ENCODE measurements around the gene ACAD11.

The ACAD11 gene

DNA sequence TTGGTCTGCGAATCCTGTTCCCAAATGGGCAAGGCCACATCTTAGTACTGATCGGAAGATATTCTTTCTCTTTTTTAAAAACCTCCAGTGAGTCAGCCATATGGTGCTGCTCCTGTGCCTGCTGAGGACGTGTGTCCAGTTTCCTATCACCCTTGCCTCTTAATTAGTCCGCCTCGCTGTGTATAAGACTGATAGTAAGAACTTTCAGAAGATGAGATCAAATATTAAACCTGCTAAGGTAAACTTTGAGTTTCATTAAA, 1.1 kb upstream of the ACAD11 start:
- Histone ChIP-seq H3K36me3 (ENCODE audit: control insufficient read depth in 1 of 2, insufficient read depth in 2 of 2, low read length in 2 of 2) (no peaks in the 10 kb centered on the region), H2AFZ (ENCODE audit: insufficient read depth, low read length, poor library complexity) (peak overlapping the region; percentile 99), H4K12ac (ENCODE audit: low read depth, low read length) (peak overlapping the region; percentile 99), H2AK5ac (ENCODE audit: low read length) (no peak overlapping the region), H3K4ac (ENCODE audit: low read depth, low read length) (peak overlapping the region; percentile 95), H3K9ac (ENCODE audit: low read length) (peak overlapping the region; percentile 89), H3K4me3 (ENCODE audit: low read depth, low read length) (peak overlapping the region; percentile 98), H3K79me1 (ENCODE audit: low read length) (peaks cover 8% of the 10 kb centered on the region), H3K79me2 (ENCODE audit: control insufficient read depth, insufficient read depth, low read length, poor library complexity) (peaks cover 5% of the 10 kb centered on the region), H3K27me3 (ENCODE audit: insufficient read depth, low read length) (no peaks in the 10 kb centered on the region), H3K14ac (ENCODE audit: low read length) (peak overlapping the region; percentile 100), H3K9me3 (ENCODE audit: insufficient read depth, low read depth, low read length) (no peaks in the 10 kb centered on the region), H2BK120ac (ENCODE audit: insufficient read depth, low read length, poor library complexity) (peak overlapping the region; percentile 95), H2BK5ac (ENCODE audit: low read depth, low read length, poor library complexity) (no peak overlapping the region), H2BK12ac (ENCODE audit: low read length) (no peak overlapping the region), H3K27ac (ENCODE audit: low read depth, low read length) (no peak overlapping the region), H4K8ac (ENCODE audit: low read depth, low read length) (peak overlapping the region; percentile 100), H4K91ac (ENCODE audit: low read depth, low read length) (peak overlapping the region; percentile 95), H3K4me1 (ENCODE audit: control insufficient read depth in 1 of 2, insufficient read depth in 2 of 2, low read length in 2 of 2) (peaks cover 0 to 2% of the 10 kb centered on the region in 2 experiments), H3K4me2 (ENCODE audit: low read length) (peak overlapping the region; percentile 100), H3K18ac (ENCODE audit: low read length) (peak overlapping the region; percentile 99), H3K23ac (ENCODE audit: low read length) (no peak overlapping the region)
- DNase-seq, result no peak
- no CpG with 5 or more reads among the region's 5 CpGs for WGBS (ENCODE audit: extremely low coverage, insufficient coverage, insufficient read length)

DNA sequence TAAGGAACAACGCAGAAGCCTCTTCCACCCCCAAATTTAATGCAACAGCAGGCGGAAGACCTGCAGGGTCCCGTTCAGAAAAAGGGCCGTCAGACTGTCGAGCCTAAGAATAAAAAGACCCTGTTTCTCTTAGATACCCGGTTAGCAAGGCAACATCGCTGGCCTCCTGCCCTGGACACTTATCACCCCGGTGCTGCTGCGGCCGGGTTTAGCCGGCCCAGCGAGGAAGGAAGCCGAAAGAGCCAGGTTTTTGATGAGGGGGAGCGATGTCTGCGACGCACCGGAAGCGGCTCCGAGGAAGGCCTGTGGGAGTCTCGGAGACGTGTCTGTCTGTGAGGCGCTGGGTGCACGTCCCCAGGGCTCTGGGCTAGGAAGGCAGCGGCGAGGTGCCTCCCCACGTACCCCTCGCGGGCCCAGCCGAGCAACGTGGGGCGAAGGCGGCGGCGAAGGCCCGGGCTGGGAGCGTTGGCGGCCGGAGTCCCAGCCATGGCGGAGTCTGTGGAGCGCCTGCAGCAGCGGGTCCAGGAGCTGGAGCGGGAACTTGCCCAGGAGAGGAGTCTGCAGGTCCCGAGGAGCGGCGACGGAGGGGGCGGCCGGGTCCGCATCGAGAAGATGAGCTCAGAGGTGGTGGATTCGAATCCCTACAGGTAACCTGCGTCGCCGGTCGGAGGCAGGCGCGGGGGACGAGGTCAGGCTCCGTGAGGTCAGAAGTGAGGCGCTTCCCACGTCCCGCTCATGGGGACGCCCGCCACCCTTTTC, 622 bp upstream of the ACAD11 start, which contains the start of gene UBA5:
UBA5 (plus strand) TSS at position 278 of the 759 bp plus-strand sequence; CDS start at position 487, 209 bp downstream.
- peak; percentile 30 to 66 for DNase-seq
- Histone ChIP-seq H2AFZ (ENCODE audit: insufficient read depth, low read length, poor library complexity) (peak within 1 kb of the TSS; percentile 99), H3K4me3 (ENCODE audit: low read depth, low read length) (peak within 1 kb of the TSS; percentile 98), H4K8ac (ENCODE audit: low read depth, low read length) (peak within 1 kb of the TSS; percentile 100), H3K14ac (ENCODE audit: low read length) (peak within 1 kb of the TSS; percentile 100), H3K18ac (ENCODE audit: low read length) (peak within 1 kb of the TSS; percentile 99), H3K27ac (ENCODE audit: low read depth, low read length) (peak within 1 kb of the TSS; percentile 74), H3K9me3 (ENCODE audit: insufficient read depth, low read depth, low read length) (no peaks in the 10 kb centered on the region), H3K27me3 (ENCODE audit: insufficient read depth, low read length) (no peaks in the 10 kb centered on the region), H3K36me3 (ENCODE audit: control insufficient read depth in 1 of 2, insufficient read depth in 2 of 2, low read length in 2 of 2) (no peaks in the 10 kb centered on the region), H3K4me1 (ENCODE audit: control insufficient read depth in 1 of 2, insufficient read depth in 2 of 2, low read length in 2 of 2) (peaks cover 0 to 2% of the 10 kb centered on the region in 2 experiments), H2AK5ac (ENCODE audit: low read length) (no peak within 1 kb of the TSS), H4K12ac (ENCODE audit: low read depth, low read length) (peak within 1 kb of the TSS; percentile 99), H3K79me1 (ENCODE audit: low read length) (peaks cover 8% of the 10 kb centered on the region), H3K4ac (ENCODE audit: low read depth, low read length) (peak within 1 kb of the TSS; percentile 95), H2BK12ac (ENCODE audit: low read length) (peak within 1 kb of the TSS; percentile 51), H3K4me2 (ENCODE audit: low read length) (peak within 1 kb of the TSS; percentile 100), H3K9ac (ENCODE audit: low read length) (peak within 1 kb of the TSS; percentile 89), H3K23ac (ENCODE audit: low read length) (no peak within 1 kb of the TSS), H2BK5ac (ENCODE audit: low read depth, low read length, poor library complexity) (peak within 1 kb of the TSS; percentile 87), H2BK120ac (ENCODE audit: insufficient read depth, low read length, poor library complexity) (peak within 1 kb of the TSS; percentile 95), H3K79me2 (ENCODE audit: control insufficient read depth, insufficient read depth, low read length, poor library complexity) (peaks cover 5% of the 10 kb centered on the region), H4K91ac (ENCODE audit: low read depth, low read length) (peak within 1 kb of the TSS; percentile 95)
- WGBS (ENCODE audit: extremely low coverage, insufficient coverage, insufficient read length), result no CpG with 5 or more reads among the region's 64 CpGs

DNA sequence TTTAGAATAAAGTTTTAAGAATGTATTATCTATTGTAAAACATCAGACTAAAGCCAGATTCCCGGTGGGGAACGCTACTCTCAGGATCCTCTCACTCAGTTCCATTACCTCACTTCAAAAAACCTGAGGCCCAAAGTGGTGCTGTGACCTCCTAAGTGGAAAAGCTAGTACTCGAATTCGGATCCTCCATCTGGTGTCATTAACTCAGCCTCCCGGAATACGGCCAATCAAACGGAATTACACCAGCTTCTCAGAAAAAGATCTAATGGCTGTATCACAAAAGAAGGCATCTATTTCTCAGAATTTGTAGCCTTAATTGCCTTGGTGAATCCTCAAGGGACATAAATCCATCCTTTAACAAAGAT, 627 bp downstream of the ACAD11 start:
- H3K9ac ChIP-seq (ENCODE audit: low read length), result no peak overlapping the region
- H2BK120ac ChIP-seq (ENCODE audit: insufficient read depth, low read length, poor library complexity), result no peak overlapping the region
- H4K12ac ChIP-seq (ENCODE audit: low read depth, low read length), result no peak overlapping the region
- H2AK5ac ChIP-seq (ENCODE audit: low read length), result no peak overlapping the region
- H4K91ac ChIP-seq (ENCODE audit: low read depth, low read length), result no peak overlapping the region
- no peak overlapping the region for H3K4ac ChIP-seq (ENCODE audit: low read depth, low read length)
- peaks cover 5% of the 10 kb centered on the region for H3K79me2 ChIP-seq (ENCODE audit: control insufficient read depth, insufficient read depth, low read length, poor library complexity)
- H3K4me1 ChIP-seq (ENCODE audit: control insufficient read depth in 1 of 2, insufficient read depth in 2 of 2, low read length in 2 of 2), result peaks cover 0 to 2% of the 10 kb centered on the region in 2 experiments
- H2BK5ac ChIP-seq (ENCODE audit: low read depth, low read length, poor library complexity), result no peak overlapping the region
- no peaks in the 10 kb centered on the region for H3K9me3 ChIP-seq (ENCODE audit: insufficient read depth, low read depth, low read length)
- H3K4me3 ChIP-seq (ENCODE audit: low read depth, low read length), result no peak overlapping the region
- H3K18ac ChIP-seq (ENCODE audit: low read length), result no peak overlapping the region
- no peak overlapping the region for H3K14ac ChIP-seq (ENCODE audit: low read length)
- peaks cover 8% of the 10 kb centered on the region for H3K79me1 ChIP-seq (ENCODE audit: low read length)
- H2BK12ac ChIP-seq (ENCODE audit: low read length), result no peak overlapping the region
- no peak overlapping the region for H3K27ac ChIP-seq (ENCODE audit: low read depth, low read length)
- H3K27me3 ChIP-seq (ENCODE audit: insufficient read depth, low read length), result no peaks in the 10 kb centered on the region
- no peaks in the 10 kb centered on the region for H3K36me3 ChIP-seq (ENCODE audit: control insufficient read depth in 1 of 2, insufficient read depth in 2 of 2, low read length in 2 of 2)
- peak overlapping the region; percentile 100 for H3K4me2 ChIP-seq (ENCODE audit: low read length)
- no peak overlapping the region for H3K23ac ChIP-seq (ENCODE audit: low read length)
- H4K8ac ChIP-seq (ENCODE audit: low read depth, low read length), result no peak overlapping the region
- DNase-seq, result no peak
- H2AFZ ChIP-seq (ENCODE audit: insufficient read depth, low read length, poor library complexity), result no peak overlapping the region
- WGBS (ENCODE audit: extremely low coverage, insufficient coverage, insufficient read length), result no CpG with 5 or more reads among the region's 7 CpGs

DNA sequence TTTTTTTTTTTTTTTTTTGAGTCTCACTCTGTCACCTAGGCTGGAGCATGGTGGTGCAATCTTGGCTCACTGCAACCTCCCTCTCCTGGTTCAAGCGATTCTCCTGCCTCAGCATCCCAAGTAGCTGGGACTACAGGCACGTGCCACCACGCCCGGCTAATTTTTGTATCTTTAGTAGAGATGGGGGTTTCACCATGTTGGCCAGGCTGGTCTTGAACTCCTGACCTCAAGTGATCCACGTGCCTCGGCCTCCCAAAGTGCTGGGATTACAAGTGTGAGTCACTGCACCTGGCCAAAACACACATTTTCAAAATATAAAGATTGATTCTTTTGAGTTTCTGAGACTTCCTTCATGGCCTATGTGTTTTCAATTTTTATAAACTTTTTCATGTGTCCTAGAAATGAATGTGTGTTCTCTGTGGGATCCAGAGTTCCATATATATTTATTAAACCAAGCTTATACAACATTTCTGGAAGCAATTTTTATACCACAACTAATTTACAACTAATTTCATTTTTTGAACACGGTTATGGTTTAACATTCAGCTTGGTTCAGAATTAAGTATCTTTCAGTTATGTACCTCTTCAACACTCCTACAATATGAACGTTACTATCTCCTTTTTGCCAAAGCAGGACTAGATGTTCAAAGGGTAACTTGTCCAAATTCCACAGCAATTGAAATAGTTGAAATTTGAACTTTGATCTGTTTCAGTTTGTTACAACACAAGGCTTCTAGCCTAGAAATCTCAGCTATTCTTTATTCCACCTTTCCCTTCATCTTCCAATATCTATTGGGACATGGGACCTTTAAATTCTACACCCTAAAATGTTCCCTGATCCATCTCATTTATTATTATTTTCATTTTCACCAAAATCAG, 1.5 kb downstream of the ACAD11 start:
- Histone ChIP-seq H4K8ac (ENCODE audit: low read depth, low read length) (no peak overlapping the region), H3K79me2 (ENCODE audit: control insufficient read depth, insufficient read depth, low read length, poor library complexity) (peaks cover 5% of the 10 kb centered on the region)
- WGBS (ENCODE audit: extremely low coverage, insufficient coverage, insufficient read length), result no CpG with 5 or more reads among the region's 8 CpGs

More for the DNA sequence above, 1.5 kb downstream of the ACAD11 start:
- H3K23ac ChIP-seq (ENCODE audit: low read length), result no peak overlapping the region
- no peak overlapping the region for H4K12ac ChIP-seq (ENCODE audit: low read depth, low read length)
- no peak overlapping the region for H4K91ac ChIP-seq (ENCODE audit: low read depth, low read length)
- no peak overlapping the region for H3K9ac ChIP-seq (ENCODE audit: low read length)
- H3K79me1 ChIP-seq (ENCODE audit: low read length), result peaks cover 8% of the 10 kb centered on the region
- no peak overlapping the region for H2BK120ac ChIP-seq (ENCODE audit: insufficient read depth, low read length, poor library complexity)
- H3K36me3 ChIP-seq (ENCODE audit: control insufficient read depth in 1 of 2, insufficient read depth in 2 of 2, low read length in 2 of 2), result no peaks in the 10 kb centered on the region
- H2BK5ac ChIP-seq (ENCODE audit: low read depth, low read length, poor library complexity), result no peak overlapping the region
- peak in 1 of 2 donors; percentile 27 for DNase-seq
- H3K14ac ChIP-seq (ENCODE audit: low read length), result no peak overlapping the region
- H3K4me3 ChIP-seq (ENCODE audit: low read depth, low read length), result no peak overlapping the region
- H3K27ac ChIP-seq (ENCODE audit: low read depth, low read length), result no peak overlapping the region
- no peaks in the 10 kb centered on the region for H3K27me3 ChIP-seq (ENCODE audit: insufficient read depth, low read length)
- no peak overlapping the region for H2AFZ ChIP-seq (ENCODE audit: insufficient read depth, low read length, poor library complexity)
- no peak overlapping the region for H2BK12ac ChIP-seq (ENCODE audit: low read length)
- H3K4me1 ChIP-seq (ENCODE audit: control insufficient read depth in 1 of 2, insufficient read depth in 2 of 2, low read length in 2 of 2), result peaks cover 0 to 2% of the 10 kb centered on the region in 2 experiments
- H3K9me3 ChIP-seq (ENCODE audit: insufficient read depth, low read depth, low read length), result no peaks in the 10 kb centered on the region
- H3K4me2 ChIP-seq (ENCODE audit: low read length), result no peak overlapping the region
- no peak overlapping the region for H3K4ac ChIP-seq (ENCODE audit: low read depth, low read length)
- H2AK5ac ChIP-seq (ENCODE audit: low read length), result no peak overlapping the region
- no peak overlapping the region for H3K18ac ChIP-seq (ENCODE audit: low read length)

All from trophoblast cell (in vitro differentiated cells and primary cell).